Measurements from ENCODE around the gene VPS35.

- TF ChIP-seq TAF1 (IDR thresholded peaks at IDR 0.05; ENCODE audit: borderline replicate concordance, low read depth, low read length) (0 out of 2 replicates have a peak, but pooled peaks have one; percentile 48), POLR2A (IDR thresholded peaks at IDR 0.05; ENCODE audit: low read depth, low read length) (peak; percentile 80), POLR2AphosphoS5 (IDR thresholded peaks at IDR 0.05; ENCODE audit: low read depth, low read length) (peak; percentile 63; the same call in 1 of the 2 replicates)
Observed at GRCh38 chr16:46689365-46690280, 645 bp upstream of the VPS35 start, which contains the start of gene ORC6.
